ENCODE data around the gene CRIP2.

CRIP2 gene

DNA sequence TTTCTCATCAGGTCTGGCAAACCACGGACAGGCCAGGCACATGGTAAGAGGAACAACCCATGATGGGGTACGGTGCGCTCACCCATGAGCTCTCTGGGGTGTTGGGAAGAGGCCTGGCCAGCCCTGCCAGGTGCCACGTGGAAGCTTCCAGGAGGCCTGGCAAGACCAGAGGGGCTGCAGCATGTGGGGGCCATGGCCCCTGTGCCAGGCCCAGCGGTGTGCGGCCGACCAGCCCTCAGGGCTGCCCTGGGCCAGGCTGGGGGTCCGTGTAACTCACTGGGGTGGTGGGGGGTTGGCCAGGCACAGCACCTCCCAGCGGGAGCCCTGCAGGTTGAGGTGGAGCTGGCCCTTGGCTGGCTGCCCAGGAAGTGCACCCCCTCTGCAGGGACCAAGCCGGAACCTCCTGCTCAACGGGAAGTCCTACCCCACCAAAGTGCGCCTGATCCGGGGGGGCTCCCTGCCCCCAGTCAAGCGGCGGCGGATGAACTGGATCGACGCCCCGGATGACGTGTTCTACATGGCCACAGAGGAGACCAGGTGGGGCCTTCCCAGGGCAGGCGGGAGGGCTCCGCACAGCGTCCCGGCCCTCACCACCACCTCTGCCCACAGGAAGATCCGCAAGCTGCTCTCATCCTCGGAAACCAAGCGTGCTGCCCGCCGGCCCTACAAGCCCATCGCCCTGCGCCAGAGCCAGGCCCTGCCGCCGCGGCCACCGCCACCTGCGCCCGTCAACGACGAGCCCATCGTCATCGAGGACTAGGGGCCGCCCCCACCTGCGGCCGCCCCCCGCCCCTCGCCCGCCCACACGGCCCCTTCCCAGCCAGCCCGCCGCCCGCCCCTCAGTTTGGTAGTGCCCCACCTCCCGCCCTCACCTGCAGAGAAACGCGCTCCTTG lies 4.9 kb upstream of the CRIP2 start:
- Histone ChIP-seq H3K27ac (peak overlapping the region; percentile 93), H3K36me3 (ENCODE audit: insufficient read depth, low read length) (peaks cover 30% of the 10 kb centered on the region; the same call in 1 of the 2 replicates), H3K9me3 (ENCODE audit: low read depth, low read length) (no peaks in the 10 kb centered on the region), H3K4me3 (no peak overlapping the region), H3K9ac (ENCODE audit: insufficient read length) (no peak overlapping the region)
- no peak for TF ChIP-seq FOXP2 (optimal IDR thresholded peaks at IDR 0.05; ENCODE audit: control extremely low read depth, extremely low read length, insufficient read depth)
- no peak for TF ChIP-seq EZH2 (IDR thresholded peaks at IDR 0.05)
- no peak for TF ChIP-seq POLR2AphosphoS5 (IDR thresholded peaks at IDR 0.05; ENCODE audit: borderline replicate concordance, low read depth, low read length)
- no peak for DNase-seq (ENCODE audit: low read depth, low spot score)

GRCh38 chr14:105470350-105471296 lies 4.0 kb upstream of the CRIP2 start:
- no peak for DNase-seq (ENCODE audit: low read depth, low spot score)
- H3K36me3 ChIP-seq (ENCODE audit: insufficient read depth, low read length) = peaks cover 20% of the 10 kb centered on the region; the same call in 1 of the 2 replicates
- TF ChIP-seq FOXP2 (optimal IDR thresholded peaks at IDR 0.05; ENCODE audit: control extremely low read depth, extremely low read length, insufficient read depth) (peak; percentile 35), POLR2AphosphoS5 (IDR thresholded peaks at IDR 0.05; ENCODE audit: borderline replicate concordance, low read depth, low read length) (no peak)
- H3K27ac ChIP-seq = peak overlapping the region; percentile 93
- no peak overlapping the region for H3K9ac ChIP-seq (ENCODE audit: insufficient read length)
- no peaks in the 10 kb centered on the region for H3K9me3 ChIP-seq (ENCODE audit: low read depth, low read length)
- H3K4me3 ChIP-seq = peak overlapping the region; percentile 47

DNA sequence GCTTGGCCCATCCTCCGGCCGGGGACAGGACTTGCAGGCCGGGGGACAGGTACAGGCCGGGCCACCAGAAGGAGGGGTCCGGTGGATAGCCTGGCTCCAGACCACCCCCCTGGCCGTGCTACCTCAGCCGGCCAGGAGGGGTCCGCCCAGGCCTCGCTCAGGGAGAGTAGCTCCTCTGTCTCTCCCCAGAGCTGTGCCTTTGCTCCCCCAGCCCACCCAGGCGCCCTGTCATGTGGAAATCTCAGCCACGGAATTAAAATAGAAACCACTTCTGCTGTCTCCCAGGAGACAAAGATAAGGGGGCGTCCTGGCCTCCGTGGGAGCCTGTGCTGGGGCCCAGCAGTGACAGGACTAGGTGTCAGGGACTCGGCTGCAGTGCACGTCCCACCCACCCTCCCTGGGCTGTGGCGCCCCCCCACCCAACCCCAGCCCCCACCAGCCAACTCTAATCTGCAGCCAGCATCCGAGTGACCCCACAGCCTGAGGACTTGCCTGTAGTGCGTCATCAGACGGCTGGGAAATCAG lies 3.3 kb upstream of the CRIP2 start:
- H3K9ac ChIP-seq (ENCODE audit: insufficient read length) = no peak overlapping the region
- peak overlapping the region; percentile 93 for H3K27ac ChIP-seq
- peaks cover 20% of the 10 kb centered on the region for H3K36me3 ChIP-seq (ENCODE audit: insufficient read depth, low read length)
- H3K4me3 ChIP-seq = peak overlapping the region; percentile 47
- no peak for TF ChIP-seq FOXP2 (optimal IDR thresholded peaks at IDR 0.05; ENCODE audit: control extremely low read depth, extremely low read length, insufficient read depth)
- TF ChIP-seq EZH2 (IDR thresholded peaks at IDR 0.05) = no peak
- TF ChIP-seq POLR2AphosphoS5 (IDR thresholded peaks at IDR 0.05; ENCODE audit: borderline replicate concordance, low read depth, low read length) = no peak
- no peak for DNase-seq (ENCODE audit: low read depth, low spot score)
- no peaks in the 10 kb centered on the region for H3K9me3 ChIP-seq (ENCODE audit: low read depth, low read length)

GRCh38 chr14:105471823-105472485 lies 2.7 kb upstream of the CRIP2 start:
- Histone ChIP-seq H3K36me3 (ENCODE audit: insufficient read depth, low read length) (peaks cover 22% of the 10 kb centered on the region), H3K4me3 (no peak overlapping the region), H3K27ac (peak overlapping the region; percentile 79), H3K9ac (ENCODE audit: insufficient read length) (no peak overlapping the region), H3K9me3 (ENCODE audit: low read depth, low read length) (no peaks in the 10 kb centered on the region)
- TF ChIP-seq EZH2 (IDR thresholded peaks at IDR 0.05) (no peak), FOXP2 (optimal IDR thresholded peaks at IDR 0.05; ENCODE audit: control extremely low read depth, extremely low read length, insufficient read depth) (no peak), POLR2AphosphoS5 (IDR thresholded peaks at IDR 0.05; ENCODE audit: borderline replicate concordance, low read depth, low read length) (no peak)
- DNase-seq (ENCODE audit: low read depth, low spot score) = no peak

GRCh38 chr14:105472486-105472991 lies 2.1 kb upstream of the CRIP2 start:
- H3K4me3 ChIP-seq = no peak overlapping the region
- no peaks in the 10 kb centered on the region for H3K9me3 ChIP-seq (ENCODE audit: low read depth, low read length)
- TF ChIP-seq POLR2AphosphoS5 (IDR thresholded peaks at IDR 0.05; ENCODE audit: borderline replicate concordance, low read depth, low read length) (no peak), EZH2 (IDR thresholded peaks at IDR 0.05) (no peak), FOXP2 (optimal IDR thresholded peaks at IDR 0.05; ENCODE audit: control extremely low read depth, extremely low read length, insufficient read depth) (no peak)
- no peak overlapping the region for H3K9ac ChIP-seq (ENCODE audit: insufficient read length)
- peak overlapping the region; percentile 79 for H3K27ac ChIP-seq
- peaks cover 22% of the 10 kb centered on the region for H3K36me3 ChIP-seq (ENCODE audit: insufficient read depth, low read length)
- no peak for DNase-seq (ENCODE audit: low read depth, low spot score)

DNA sequence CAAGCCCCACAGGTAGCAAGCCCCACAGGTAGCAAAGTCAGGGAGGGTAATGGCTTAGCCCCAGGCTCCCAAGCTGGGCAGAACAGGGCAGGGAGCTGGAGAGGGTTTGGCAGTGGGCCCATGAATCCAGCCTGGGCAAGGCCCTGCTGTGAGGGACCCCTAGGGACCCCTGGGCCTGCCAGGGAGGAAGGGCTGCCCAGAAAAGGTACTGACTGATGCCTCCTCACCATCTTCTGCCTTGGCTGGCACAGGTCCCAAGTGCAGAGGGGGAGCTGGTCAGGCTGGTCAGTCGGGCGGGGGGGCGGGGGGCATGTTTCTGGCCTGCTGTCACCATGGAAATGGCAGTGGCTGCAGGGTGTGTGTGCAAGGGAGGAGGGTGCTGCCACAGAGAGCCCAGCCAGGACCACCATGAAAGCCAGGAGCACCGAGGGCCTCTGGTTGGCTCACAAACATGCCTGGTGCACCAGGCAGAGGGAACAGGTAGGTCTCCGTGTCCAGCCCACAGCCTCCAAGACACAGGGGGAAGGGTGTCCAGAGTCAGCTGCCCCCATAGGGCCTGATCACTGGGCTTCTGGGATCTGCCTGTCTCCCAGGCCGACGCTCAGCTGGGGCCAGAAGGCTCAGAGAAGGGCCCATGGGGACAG lies 1.5 kb upstream of the CRIP2 start:
- Histone ChIP-seq H3K36me3 (ENCODE audit: insufficient read depth, low read length) (peaks cover 19% of the 10 kb centered on the region), H3K4me3 (peak overlapping the region; percentile 72), H3K27ac (peak overlapping the region; percentile 92), H3K9me3 (ENCODE audit: low read depth, low read length) (no peaks in the 10 kb centered on the region), H3K9ac (ENCODE audit: insufficient read length) (no peak overlapping the region)
- DNase-seq (ENCODE audit: low read depth, low spot score) = no peak
- no peak for TF ChIP-seq FOXP2 (optimal IDR thresholded peaks at IDR 0.05; ENCODE audit: control extremely low read depth, extremely low read length, insufficient read depth)
- TF ChIP-seq EZH2 (IDR thresholded peaks at IDR 0.05) = no peak
- TF ChIP-seq POLR2AphosphoS5 (IDR thresholded peaks at IDR 0.05; ENCODE audit: borderline replicate concordance, low read depth, low read length) = no peak
